ENCODE data around the gene MBL2. TPM values are rescaled to one million over a fixed set of nuclear protein-coding genes. Genes with fewer than 3 reads are reported as not detected.

MBL2 gene
- total RNA-seq, 1 donor from 2014 or later = not detected

- H3K27ac ChIP-seq = no peak overlapping the region
- H3K36me3 ChIP-seq = no peaks in the 10 kb centered on the region
- no peaks in the 10 kb centered on the region for H3K27me3 ChIP-seq
- no peaks in the 10 kb centered on the region for H3K4me1 ChIP-seq
- H3K9me3 ChIP-seq = no peaks in the 10 kb centered on the region
- no peak for TF ChIP-seq CTCF (IDR thresholded peaks at IDR 0.05)
- no peak for DNase-seq (ENCODE audit: low spot score in 2 of 2)
- H3K4me3 ChIP-seq = no peak overlapping the region
- intact Hi-C loops (cut with DNase I) = no loop called here
Observed at GRCh38 chr10:52807803-52808202, 35.2 kb upstream of the MBL2 start.

DNA sequence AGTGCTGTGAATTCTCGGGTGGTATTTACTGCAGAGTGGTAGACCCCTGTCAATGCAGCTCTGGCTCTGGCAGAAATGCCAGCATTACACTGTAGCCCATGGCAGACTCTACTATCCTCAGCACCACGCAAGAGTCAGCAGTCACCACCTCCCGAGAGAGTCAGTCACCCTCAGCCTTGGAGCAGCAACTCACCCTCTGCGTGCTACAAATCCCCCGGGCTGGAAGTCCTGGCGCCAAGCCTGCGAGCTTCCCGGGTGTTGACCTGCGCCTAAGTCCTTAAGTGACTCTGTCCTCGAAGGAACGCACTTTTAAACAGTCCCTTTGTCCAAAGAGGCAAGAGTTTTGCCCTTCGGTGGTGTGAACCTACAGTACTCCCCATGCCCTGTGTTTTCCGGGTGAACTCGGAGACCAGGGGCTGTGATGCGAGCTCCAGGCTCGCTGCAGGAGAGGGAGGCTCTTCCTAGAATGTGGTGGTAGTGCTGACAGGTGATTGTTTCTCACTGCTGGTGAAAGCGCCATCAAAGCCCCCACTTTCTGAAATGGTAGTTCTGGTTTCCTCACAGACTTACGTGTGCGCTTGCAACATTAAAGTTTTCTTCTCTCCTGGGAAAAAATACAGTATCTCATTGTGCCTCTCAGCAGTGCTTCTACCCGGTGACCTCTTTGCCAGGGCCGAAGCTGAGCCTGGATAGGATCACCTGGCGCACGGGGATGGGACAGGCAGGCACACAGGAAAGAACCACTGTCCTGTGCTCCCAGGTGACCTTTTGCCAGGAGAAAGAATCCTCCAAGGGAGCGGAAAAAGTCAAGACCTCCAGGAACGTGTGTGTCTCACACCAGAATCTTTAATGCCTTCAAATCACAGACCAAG, 33.1 kb upstream of the MBL2 start:
- Histone ChIP-seq H3K4me3 (no peak overlapping the region), H3K27me3 (no peaks in the 10 kb centered on the region), H3K27ac (no peak overlapping the region), H3K4me1 (no peaks in the 10 kb centered on the region), H3K36me3 (no peaks in the 10 kb centered on the region), H3K9me3 (no peaks in the 10 kb centered on the region)
- no peak for TF ChIP-seq CTCF (IDR thresholded peaks at IDR 0.05)
- no peak for DNase-seq (ENCODE audit: low spot score in 2 of 2)
- intact Hi-C loops (cut with DNase I) = no loop called here

- no peaks in the 10 kb centered on the region for H3K27me3 ChIP-seq
- no peak overlapping the region for H3K27ac ChIP-seq
- no peaks in the 10 kb centered on the region for H3K4me1 ChIP-seq
- no peaks in the 10 kb centered on the region for H3K36me3 ChIP-seq
- no peak for DNase-seq (ENCODE audit: low spot score in 2 of 2)
- intact Hi-C loops (cut with DNase I) = no loop called here
- TF ChIP-seq CTCF (IDR thresholded peaks at IDR 0.05) = no peak
- H3K4me3 ChIP-seq = no peak overlapping the region
- no peaks in the 10 kb centered on the region for H3K9me3 ChIP-seq
Observed at GRCh38 chr10:52801947-52802346, 29.4 kb upstream of the MBL2 start.

DNA sequence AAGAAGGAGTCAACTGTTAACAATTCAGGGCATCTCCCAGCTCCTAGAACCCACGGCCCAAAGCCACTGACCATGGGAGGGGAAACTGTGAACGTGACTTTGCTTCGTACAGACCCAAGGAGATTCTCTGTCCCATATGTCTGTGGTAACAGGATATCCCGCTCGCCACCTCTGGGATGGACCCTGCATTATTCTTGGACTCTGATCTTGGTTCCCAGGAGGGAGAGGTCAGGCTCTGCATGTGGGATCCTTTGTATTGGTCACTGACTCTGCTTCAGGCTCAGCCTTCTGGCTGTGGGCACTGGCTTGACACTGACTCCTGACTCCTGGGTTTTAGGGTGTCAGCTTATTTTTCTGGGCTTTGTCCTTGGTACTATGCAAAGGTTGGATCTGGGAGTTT, 13.5 kb upstream of the MBL2 start:
- H3K9me3 ChIP-seq = no peaks in the 10 kb centered on the region
- no peak overlapping the region for H3K4me3 ChIP-seq
- H3K4me1 ChIP-seq = no peaks in the 10 kb centered on the region
- H3K36me3 ChIP-seq = no peaks in the 10 kb centered on the region
- no peak overlapping the region for H3K27ac ChIP-seq
- H3K27me3 ChIP-seq = no peaks in the 10 kb centered on the region
- DNase-seq (ENCODE audit: low spot score in 2 of 2) = no peak
- intact Hi-C loops (cut with DNase I) = no loop called here
- TF ChIP-seq CTCF (IDR thresholded peaks at IDR 0.05) = no peak

- no peak overlapping the region for H3K4me3 ChIP-seq
- DNase-seq (ENCODE audit: low spot score in 2 of 2) = no peak
- no peak overlapping the region for H3K27ac ChIP-seq
- no peaks in the 10 kb centered on the region for H3K4me1 ChIP-seq
- H3K9me3 ChIP-seq = no peaks in the 10 kb centered on the region
- H3K36me3 ChIP-seq = no peaks in the 10 kb centered on the region
- intact Hi-C loops (cut with DNase I) = no loop called here
- TF ChIP-seq CTCF (IDR thresholded peaks at IDR 0.05) = no peak
- no peaks in the 10 kb centered on the region for H3K27me3 ChIP-seq
Observed at GRCh38 chr10:52785418-52785817, 12.8 kb upstream of the MBL2 start.

Data from ascending aorta (tissue), 2 donors.